EL (cell line): ENCODE data around the gene MATN3.
A peak's percentile ranks its signal among the peaks of the same experiment; 100 is the strongest.

Experiments
- DNase-seq: peaks from one replicate; pipeline ENCODE4 v3.0.0-alpha.2; 2016

Gene MATN3

DNA sequence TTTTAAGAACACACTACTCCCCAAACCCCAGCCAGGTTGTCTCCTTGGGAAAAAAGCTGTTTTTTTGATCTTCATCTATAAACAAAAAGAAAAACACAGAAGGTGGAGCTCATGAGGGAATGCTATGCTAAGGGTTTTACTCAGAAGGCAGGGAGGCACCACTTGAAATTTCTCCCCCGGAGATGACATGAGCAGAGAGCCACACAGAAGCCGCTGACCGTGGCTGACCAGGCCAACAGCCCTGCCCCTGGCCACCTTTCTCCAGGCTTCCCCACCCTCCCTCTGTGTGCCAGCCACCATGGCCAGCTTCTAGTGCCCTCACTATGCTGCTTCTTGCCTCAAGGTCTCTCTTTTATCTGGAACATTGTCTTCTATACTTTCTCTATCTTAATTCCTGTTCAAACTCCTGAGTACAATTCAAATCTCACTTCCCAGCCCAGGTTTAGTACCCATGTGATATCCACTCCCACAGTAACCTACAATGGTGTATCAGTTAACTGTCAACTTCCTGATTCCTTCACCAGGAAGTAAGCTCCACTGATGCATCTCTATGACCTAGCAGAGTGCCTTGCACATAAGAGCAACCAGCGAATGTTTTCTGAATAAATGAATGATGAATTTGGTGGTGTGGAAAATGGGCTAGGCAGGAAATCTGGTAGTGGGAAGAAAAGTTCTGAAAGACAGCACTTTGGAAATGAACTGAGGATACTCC lies 23.6 kb upstream of the MATN3 start:
- no peak for DNase-seq

DNA sequence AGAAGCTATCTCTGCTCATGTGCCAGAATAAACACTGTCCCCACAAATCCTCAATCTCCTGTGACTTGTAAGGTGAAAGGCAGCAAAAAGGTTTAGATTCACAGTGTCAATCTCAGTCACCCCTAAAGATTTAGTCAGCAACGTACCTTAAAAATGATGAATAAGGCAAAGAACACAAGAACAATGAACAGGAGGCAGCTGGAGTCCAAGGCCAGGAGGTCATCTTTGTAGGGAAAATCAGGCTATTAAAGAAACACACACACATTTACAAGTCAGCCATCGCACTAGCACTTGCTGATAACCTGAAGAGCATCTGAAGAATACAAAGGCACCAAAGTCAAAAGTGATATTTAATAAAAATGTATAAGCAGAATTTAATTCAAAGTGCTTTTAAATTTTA lies 22.4 kb upstream of the MATN3 start:
- DNase-seq = no peak

DNA sequence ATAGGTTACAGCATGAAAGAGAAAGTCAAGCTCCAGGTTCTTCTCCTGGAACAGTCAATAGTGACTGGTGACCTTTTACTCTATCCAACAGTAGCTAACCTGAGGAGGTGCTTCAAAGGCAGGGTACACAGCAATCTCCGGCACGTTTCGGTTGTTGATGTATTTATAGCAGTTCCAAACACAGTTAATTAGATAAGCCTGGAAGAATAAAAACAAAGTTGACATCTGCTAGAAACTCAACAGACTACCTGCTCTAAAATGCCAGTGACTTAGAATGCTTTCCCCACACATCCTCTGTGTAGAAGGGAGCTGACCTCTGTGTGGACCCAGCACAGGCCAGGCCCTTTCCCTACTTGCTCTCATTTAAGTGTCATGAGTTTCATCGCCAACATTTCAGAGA lies 21.8 kb upstream of the MATN3 start:
- DNase-seq = no peak

DNA sequence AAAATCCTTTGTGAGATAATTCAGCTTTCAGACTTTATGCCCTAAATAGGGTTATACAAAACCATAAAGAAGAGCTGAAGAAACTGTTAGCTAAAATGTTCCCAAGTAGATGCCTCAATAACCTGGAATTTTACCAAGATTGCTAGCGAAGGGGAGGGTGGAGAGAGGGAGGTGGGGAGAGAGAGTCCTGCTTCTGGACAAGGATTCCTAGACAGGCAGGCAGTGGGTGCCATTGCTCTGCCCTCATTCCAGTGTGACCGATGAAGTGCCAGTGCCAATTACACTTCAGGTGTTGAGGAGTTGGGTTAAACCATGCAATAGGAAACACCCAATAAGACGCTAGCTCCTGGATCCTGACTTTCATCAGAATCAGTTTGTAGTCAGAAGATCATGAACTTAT lies 20.9 kb upstream of the MATN3 start:
- no peak for DNase-seq

DNA sequence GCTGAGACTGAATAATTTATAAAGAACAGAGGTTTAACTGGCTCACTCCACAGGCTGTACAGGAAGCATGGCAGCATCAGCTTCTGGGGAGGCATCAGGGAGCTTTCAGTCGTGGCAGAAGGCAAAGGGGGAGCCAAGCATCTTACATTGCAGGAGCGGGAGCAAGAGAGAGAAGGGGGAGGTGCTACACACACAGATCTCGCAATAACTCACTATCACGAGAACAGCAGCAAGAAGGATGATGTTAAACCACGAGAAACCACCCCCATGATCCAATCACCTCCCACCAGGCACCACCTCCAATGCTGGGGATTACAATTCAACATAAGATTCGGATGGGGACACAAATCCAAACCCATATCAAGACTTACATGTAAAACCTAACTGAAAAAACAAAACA lies 17.8 kb upstream of the MATN3 start:
- no peak for DNase-seq

DNA sequence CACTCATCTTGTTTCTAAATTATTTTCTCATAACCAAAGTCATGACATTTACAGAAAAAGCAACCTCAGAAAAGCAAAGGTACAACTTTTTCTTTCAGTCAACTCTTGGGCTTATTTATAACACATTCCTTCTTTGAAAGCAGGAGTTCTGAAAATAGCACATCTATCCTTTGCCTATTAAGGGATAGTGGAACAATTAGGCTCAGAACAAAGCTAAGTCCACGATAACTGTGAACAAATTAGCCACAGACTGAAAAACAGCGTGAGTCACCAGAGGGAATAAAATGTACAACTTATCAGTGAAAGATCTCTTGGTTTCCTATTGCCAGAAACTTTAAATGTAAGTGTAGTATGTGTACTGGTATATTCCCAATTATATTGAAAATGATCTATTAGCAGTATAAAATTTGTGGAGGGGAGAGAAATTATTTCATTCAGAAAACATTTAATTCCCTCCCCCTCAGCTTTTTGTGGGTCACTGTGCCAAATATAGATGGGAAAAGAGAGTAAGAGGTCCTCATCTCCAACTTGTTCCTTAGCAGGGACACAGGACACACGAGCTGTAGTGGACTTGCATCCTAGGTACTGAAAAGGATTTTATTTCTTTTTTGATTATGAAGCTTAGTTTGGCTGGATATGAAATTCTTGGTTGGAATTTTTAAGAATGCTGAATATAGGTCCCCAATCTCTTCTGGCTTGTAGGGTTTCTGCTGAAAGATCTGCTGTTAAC lies 15.4 kb upstream of the MATN3 start:
- peak; percentile 53 for DNase-seq

DNA sequence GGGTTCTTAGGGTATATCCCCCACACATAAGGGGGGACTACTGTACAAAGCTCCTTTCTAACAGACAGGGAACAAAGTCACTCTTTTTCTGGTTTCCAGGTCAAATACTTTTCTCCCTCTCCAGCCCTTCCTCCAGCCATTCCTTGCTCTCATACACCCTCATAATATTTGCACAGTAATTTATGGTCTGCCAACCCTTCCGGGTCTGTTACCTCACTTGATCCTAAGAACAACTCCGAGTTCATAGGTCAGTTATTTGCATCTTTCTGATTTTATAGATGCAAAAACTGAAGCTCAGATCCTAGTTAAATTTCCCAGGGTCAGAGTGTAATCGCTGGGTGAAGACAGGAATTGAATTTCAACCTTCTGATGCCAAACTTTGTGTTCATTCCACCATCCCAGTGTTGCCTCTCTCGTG lies 14.8 kb upstream of the MATN3 start:
- peak; percentile 18 for DNase-seq

DNA sequence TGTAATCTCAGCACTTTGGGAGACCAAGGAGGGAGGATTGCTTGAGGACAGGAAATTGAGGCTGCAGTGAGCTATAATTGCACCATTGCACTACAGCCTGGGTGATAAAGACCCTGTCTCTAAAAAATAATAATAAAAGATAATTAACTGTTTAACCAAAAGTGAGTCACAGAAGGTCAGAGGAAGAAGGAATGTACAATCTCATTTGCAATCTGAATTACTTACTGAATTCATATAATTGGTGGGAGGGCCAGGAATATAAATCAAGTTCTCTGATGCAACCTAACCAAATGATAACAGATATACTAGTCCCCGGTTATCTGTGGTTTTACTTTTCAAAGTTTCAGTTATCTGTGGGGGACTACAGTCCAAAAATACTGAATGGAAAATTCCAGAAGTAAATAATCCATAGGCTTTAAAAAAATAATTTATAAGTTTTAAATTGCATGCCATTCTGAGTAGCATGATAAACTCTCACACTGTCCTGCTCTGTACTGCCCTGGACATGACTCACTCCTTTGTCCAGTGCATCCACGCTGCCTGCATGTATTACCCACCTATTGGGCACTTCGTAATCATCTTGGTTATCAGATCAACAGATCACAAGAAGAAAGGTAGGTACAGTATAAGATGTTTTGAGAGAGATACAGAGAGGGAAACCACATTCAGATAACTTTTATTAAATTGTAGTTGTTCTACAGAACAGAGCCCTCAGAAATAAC lies 12.8 kb upstream of the MATN3 start:
- DNase-seq = peak; percentile 59

DNA sequence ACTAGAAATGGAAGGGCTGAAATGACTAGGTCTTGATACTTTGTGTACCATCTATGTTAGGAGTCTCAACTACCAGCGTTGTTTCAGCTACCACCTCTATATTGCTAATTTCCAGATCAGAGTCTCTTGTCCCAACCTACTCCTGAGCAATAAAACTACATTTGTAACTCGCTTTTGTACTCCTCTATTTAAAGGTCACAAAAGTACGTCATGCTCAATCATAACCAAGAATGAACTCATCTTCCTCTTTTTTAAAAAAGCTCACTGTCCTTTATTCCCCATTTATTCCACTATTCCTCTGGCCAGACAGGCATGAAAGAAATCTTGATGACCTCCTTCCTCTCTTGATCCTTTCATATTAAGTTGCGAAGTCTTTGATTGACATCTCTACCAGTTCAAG lies 11.2 kb upstream of the MATN3 start:
- no peak for DNase-seq

DNA sequence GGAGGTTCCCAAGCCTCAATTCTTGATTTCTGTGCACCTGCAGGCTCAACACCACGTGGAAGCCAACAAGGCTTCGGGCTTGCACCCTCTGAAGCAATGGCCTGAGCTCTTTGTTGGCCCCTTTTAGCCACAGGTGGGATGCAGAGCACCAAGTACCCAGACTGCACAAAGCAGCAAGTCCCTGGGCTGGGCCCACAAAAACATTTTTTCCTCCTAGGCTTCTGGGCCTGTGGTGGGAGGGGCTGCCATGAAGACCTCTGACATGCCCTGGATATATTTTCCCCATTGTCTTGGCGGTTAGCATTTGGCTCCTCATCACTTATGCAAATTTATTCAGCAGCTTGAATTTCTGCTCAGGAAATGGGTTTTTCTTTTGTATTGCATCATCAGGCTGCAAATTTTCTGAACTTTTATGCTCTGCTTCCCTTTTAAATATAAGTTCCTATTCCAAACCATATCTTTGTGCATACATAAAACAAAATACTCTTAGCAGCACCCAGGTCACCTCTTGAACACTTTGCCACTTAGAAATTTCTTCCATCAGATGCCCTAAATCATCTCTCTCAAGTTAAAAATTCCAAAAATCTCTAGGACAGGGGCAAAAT lies 9.0 kb upstream of the MATN3 start:
- DNase-seq = no peak

DNA sequence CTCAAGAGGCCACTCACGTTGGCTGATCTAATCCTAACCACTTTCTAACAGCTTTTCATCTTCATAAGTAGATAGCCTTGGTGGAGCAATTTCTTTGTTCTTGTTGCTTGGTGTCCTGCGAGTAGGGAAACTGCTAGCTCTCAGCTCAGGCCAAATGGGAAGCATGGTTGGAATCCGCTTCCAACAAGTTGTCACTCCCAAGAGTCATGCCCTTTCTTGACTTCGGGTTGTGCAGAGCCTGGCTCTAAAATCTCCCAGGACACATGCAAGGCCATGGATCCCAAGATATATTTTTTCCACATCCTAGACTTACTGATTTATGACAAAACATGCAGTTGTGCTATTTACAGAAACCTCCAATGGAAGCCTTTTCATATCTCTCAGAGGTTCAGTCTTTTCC lies 7.3 kb upstream of the MATN3 start:
- DNase-seq = no peak

DNA sequence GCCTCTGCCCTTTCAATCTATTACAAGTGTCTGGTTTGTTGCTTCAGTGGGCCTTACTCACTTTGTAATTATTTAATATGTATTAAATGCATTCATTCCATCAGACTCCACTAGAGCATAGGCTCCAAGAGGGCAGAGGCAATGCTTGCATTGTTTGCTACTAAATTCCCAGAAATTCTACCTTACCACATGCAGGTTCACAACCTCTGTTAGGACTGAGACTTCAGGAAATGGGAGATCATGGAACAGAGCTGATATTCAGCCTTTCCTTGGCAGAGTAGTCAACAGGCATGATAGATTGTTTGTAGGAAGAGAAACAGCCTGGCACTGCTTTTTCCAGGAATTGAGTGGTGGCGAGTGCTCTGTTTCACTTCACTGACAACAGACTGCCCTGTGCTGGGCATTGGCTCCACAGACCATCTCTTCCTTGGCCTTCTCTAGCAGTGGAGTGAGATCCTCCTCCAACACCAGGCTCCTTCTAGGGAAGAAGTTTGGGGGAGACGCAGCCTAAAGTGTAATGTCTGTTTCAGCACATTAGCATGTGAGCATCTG lies 6.2 kb upstream of the MATN3 start:
- DNase-seq = no peak

DNA sequence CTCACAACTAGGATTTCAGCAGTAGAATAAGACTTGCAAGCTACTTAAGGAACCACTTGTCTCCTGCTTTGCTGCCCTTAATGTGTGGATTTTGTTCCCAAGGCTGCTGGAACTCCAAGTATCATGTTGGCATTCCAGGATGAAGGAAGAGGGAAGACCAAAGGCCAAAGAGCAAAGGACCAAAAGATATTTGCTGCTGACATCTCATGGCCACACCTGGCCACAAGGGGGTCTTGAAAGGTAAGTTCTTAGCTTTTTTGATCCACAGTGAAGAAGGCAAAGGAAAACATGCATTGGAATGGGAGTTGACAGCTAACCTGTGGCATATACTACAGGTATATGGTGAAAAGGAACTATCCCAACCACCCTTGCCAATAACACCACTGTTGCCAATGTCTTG lies 3.9 kb upstream of the MATN3 start:
- no peak for DNase-seq

DNA sequence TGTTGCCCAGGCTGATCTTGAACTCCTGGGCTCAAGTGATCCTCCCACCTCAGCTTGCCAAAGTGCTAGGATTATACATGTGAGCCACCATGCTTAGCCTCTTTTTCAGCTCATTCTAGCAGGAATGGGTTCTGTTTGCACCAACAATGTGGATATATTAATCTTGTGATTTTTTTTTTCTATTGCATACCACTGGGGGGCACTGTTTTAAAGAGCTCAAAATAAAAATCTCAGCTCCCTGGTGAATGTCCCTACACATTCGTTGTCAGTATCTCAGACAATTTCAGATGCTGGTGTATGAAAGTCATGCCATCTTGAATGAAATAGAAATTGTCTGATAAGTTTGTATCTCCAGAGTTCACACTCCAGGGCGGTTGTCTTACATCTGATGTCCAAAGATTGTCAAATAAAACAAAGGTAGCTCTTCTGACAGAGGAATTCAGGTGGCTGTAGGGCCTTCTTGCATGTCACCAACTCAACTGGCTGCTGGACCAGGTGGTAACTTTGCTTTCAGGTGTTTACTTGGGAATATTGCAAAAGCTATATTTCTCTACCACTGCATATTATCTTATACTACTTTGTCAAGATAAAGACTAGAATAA lies 3.1 kb upstream of the MATN3 start:
- peak; percentile 58 for DNase-seq

DNA sequence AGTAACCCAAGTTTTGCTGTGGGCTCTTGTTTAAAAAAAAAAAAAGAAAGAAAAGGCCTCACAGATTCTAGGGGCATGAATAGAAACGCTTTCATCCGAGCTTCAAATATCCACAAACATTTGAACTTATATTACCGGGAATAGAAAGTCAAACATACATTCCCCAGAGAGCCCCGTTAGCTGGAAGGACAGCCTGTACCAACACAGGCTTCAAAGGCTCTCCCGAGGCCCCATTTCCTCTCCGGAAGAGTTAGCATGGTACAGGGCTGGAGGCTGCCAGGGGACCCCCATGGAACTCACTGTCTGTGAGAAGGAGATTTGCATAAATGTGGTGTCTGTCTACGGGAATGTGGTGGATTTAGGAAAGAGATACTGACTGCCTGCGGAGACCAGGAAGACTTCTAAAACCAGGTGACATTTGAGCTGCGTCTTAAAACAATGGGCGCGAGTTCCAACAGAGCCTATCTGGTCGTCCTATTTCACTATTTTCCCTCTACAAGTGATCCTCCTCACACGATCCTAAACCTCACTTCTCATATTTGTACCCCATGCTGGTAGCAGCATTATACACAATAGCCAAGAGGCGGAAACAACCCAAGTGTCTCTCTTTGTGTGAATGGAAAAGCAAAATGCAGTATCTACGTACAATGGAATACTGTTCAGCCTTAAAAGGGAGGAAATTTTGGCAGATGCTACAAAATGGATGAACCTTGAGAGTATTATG lies 820 bp upstream of the MATN3 start:
- DNase-seq = no peak

DNA sequence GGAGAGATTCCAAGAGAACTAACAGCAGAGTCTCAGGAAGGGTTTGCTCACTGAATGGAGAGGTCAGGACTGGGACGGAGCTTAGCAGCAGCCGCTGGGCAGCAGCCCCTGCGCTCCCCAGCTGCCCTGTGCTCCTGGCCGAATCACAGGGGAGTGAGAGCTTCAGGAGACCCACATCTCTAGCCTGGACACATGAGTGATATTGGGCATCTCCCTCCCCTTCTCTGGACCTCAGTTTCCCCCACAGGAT lies 511 bp downstream of the MATN3 start:
- no peak for DNase-seq

DNA sequence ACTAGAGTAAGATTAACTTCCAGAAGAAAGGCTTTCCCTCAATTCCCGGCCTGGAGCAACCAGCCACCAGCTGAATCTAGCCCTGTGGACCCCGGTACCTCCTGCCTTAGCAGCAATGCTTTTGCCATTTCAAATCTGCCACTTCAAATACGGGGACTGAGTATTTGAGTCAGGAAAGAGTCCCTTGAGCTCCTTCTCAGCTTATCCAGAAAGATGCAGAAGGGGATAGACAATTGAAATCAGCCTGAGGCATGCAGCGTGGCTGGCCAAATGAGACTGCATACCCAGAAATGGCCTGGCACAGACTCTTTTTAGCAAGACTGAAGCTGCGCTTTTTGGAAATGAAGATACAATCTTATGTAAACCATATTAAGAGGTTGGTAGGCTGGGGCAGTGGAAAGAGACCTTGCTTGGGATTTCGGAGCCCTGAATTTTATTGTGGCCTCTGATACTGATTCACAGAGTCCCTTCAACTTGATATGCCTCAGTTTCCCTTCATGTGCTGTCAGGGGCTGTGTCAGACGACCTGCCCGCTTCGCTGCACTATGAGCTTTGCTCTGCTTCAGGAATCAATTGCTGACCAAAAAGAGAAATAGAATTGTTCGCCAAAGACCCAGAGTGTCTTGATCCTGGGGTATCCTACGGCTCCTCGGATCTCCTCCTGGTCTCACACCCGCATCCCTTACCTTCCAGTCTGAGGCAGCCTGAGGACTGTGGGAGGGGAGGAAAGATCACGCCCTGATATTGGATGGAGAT lies 1.0 kb downstream of the MATN3 start:
- no peak for DNase-seq

DNA sequence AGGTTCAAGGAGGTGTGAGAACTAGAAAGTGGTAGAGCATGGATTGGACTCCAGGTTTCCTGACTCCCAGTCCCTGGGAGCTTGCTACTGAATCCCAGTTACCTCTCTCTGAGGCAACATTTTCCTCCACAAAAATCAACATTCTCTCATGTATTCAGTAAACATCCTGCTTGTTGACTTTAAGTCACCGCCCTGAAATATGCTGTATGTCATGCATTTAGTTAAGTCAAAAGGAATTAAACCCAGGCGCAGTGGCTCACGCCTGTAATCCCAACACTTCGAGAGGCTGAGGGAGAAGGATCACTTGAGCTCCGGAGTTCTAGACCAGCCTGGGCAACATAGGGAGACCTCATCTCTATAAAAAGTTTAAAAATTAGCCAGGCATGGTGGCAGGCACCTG lies 3.8 kb downstream of the MATN3 start:
- no peak for DNase-seq

DNA sequence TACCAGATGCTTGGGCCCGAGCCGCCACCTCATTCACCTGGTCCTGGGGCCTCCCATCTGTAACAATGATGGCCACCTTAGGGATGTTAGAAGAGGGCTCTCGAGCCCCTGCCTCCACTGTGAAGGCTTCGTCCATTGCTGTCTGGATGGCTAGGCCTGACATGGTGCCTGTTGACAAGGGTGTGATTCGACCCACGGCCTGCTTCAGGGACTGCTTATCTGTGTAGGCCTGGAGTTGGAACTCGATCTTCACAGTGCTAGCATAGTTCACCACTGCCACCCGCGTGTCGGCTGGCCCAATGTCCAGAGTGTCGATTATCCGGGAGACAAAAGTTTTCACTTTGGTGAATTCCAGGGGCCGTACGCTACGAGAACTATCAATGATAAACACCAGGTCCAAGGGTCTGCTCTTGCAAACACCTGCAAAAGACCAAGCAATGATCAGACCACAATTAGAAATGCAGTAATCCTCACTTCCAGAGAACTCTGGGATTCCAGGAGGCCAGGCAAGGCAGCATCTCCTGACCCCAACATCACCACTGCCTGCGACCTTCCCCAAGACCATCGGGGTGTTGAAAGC lies 6.5 kb downstream of the MATN3 start:
- DNase-seq = no peak

DNA sequence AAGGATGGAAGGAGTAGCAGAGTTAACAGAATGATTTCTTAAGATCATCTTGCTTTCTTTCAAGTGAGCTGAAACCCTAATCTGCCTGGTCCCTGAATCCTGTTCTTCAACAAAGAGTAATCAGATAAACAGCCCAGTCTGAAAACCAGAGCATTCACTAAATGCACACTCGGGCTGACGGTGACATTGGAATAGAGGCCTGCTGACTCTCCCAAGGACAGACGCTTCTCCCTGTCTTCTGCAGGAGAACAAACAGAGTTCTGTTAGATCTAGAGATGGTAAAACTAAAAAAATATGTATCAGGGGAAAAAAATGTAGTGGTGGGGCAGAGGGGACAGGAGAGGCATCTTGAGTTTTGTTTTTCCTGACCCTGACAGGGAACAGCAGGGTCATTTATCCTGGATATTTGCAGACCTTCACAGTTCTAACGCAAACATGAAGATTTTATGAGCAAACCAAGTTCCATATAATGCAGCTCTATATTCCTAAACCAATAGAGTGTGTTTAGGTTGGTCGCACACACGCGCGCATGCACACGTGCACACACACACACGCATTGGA lies 7.3 kb downstream of the MATN3 start:
- no peak for DNase-seq

DNA sequence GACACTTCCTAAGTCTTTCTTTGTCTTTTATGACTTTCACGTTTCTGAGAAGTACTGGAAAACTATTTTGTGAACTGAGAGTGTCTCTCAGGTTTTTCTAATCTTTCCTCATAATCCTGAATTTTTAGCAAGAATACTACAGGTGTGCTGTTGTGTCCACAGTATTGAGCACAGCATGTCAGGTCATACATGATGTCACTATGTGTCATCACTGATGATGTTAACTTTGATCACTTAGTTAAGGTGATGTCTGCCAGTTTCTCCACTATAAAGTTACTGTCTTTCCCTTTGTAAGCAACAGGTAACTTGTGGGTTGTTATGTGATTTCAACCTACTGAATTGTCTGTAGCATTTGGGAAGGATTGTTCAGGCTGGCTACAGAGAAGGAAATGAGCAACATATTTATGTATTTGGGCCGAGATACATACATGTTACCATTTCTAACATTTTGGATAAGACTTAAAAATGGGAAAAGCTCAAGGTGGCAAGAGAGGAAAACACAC lies 11.1 kb downstream of the MATN3 start:
- DNase-seq = no peak
